IMR-90 (cell line): ENCODE results near the gene CCDC12. TPM values are rescaled to one million over a fixed set of nuclear protein-coding genes. Genes with fewer than 3 reads are reported as not detected.
A peak's percentile ranks its signal among the peaks of the same experiment; 100 is the strongest.

Experiments
- ATAC-seq: fragments of 200-7000 bp; cut with Tn5 transposase; 2 replicates; pipeline ENCODE4 v1.9.1; 2020; ENCODE audit warnings: low read depth, mild to moderate bottlenecking, moderate library complexity
- BruUV-seq: library from RNA; stranded (reverse); fragments of 400-500 nt; replicated peaks from 2 replicates; lab custom pipeline; 2021; lab: Mats Ljungman, UMichigan
- CTCF ChIA-PET: fragments of 300-600 bp; formaldehyde crosslinking; extraction: SDS; loops from one replicate; lab custom pipeline; 2021; ENCODE audit warnings: antibody characterized with exemption; lab: Yijun Ruan, JAX
- POLR2A ChIA-PET: fragments of 300-600 bp; sonication (Branson Sonifier 250); formaldehyde crosslinking; loops from one replicate; lab custom pipeline; 2022; ENCODE audit warnings: antibody characterized with exemption; ENCODE audit not compliant: unreplicated experiment; lab: Charles Lee
- DNase-seq: peaks from one replicate; pipeline ENCODE4 v3.0.0; 2013
- H2AFZ ChIP-seq: replicated peaks from 2 replicates; pipeline ENCODE3; 2013; ENCODE audit warnings: low read length, mild to moderate bottlenecking; ENCODE audit not compliant: poor library complexity
- H2AK5ac ChIP-seq: 2 replicates; pipeline ENCODE4 v1.6.1; 2013; ENCODE audit warnings: low read depth, low read length, inconsistent platforms
- H2AK9ac ChIP-seq: replicated peaks from 2 replicates; pipeline ENCODE3; 2013; ENCODE audit warnings: mild to moderate bottlenecking, low read depth, low read length, moderate library complexity; ENCODE audit not compliant: poor library complexity
- H2BK120ac ChIP-seq: 2 replicates; pipeline ENCODE4 v1.6.1; 2013; ENCODE audit warnings: low read depth, low read length, inconsistent platforms
- H2BK15ac ChIP-seq: 3 replicates; pipeline ENCODE4 v1.6.1; 2013; ENCODE audit warnings: low read depth, low read length, inconsistent platforms
- H2BK20ac ChIP-seq: 2 replicates; pipeline ENCODE4 v1.6.1; 2013; ENCODE audit warnings: low read depth, mild to moderate bottlenecking, inconsistent platforms, low read length, moderate library complexity
- H2BK5ac ChIP-seq: 2 replicates; pipeline ENCODE4 v1.6.1; 2013; ENCODE audit warnings: mild to moderate bottlenecking, low read depth, low read length, inconsistent platforms; ENCODE audit not compliant: poor library complexity, severe bottlenecking
- H3K14ac ChIP-seq: replicated peaks from 2 replicates; pipeline ENCODE4 v1.6.1; 2013; ENCODE audit warnings: low read depth, low read length, inconsistent platforms
- H3K18ac ChIP-seq: 2 replicates; pipeline ENCODE4 v1.6.1; 2013; ENCODE audit warnings: low read depth, low read length, control low read depth
- H3K23ac ChIP-seq: 2 replicates; pipeline ENCODE4 v1.6.1; 2013; ENCODE audit warnings: low read depth, low read length, inconsistent platforms
- H3K27ac ChIP-seq: 2 replicates; pipeline ENCODE4 v1.5.1; 2013; ENCODE audit warnings: mild to moderate bottlenecking, control low read depth, low read length; ENCODE audit not compliant: insufficient read depth
- H3K27me3 ChIP-seq: 2 replicates; pipeline ENCODE4 v1.6.1; 2013; ENCODE audit warnings: low read length; ENCODE audit not compliant: control insufficient read depth, insufficient read depth
- H3K36me3 ChIP-seq: 2 replicates; pipeline ENCODE4 v1.6.1; 2013; ENCODE audit warnings: low read length, mixed read lengths; ENCODE audit not compliant: control insufficient read depth, insufficient read depth
- H3K4ac ChIP-seq: 2 replicates; pipeline ENCODE4 v1.6.1; 2013; ENCODE audit warnings: low read depth, low read length, inconsistent platforms
- H3K4me1 ChIP-seq: 2 replicates; pipeline ENCODE4 v1.6.1; 2013; ENCODE audit warnings: low read length, mixed read lengths; ENCODE audit not compliant: control insufficient read depth, insufficient read depth
- H3K4me2 ChIP-seq: 2 replicates; pipeline ENCODE4 v1.6.1; 2013; ENCODE audit warnings: low read depth, mild to moderate bottlenecking, control low read depth, low read length, moderate library complexity
- H3K4me3 ChIP-seq: 2 replicates; pipeline ENCODE4 v1.5.1; 2013; ENCODE audit warnings: low read depth, mild to moderate bottlenecking, control low read depth, low read length, moderate library complexity; ENCODE audit not compliant: insufficient read depth
- H3K56ac ChIP-seq: 2 replicates; pipeline ENCODE4 v1.6.1; 2013; ENCODE audit warnings: low read length, inconsistent platforms; ENCODE audit not compliant: insufficient read depth; ENCODE audit errors: extremely low read depth
- H3K79me1 ChIP-seq, 2 experiments: 2 replicates each; pipeline ENCODE4 v1.6.1; 2013; ENCODE audit warnings: low read length in 2 of 2, inconsistent platforms in 1 of 2, low read depth in 1 of 2
- H3K9ac ChIP-seq: 2 replicates; pipeline ENCODE4 v1.6.1; 2013; ENCODE audit warnings: low read depth, low read length, control low read depth
- H3K9me1 ChIP-seq: 2 replicates; pipeline ENCODE4 v1.6.1; 2013; ENCODE audit warnings: low read length, inconsistent platforms; ENCODE audit not compliant: insufficient read depth
- H3K9me3 ChIP-seq: 2 replicates; pipeline ENCODE4 v1.6.1; 2013; ENCODE audit warnings: low read length; ENCODE audit not compliant: control insufficient read depth, insufficient read depth
- H4K20me1 ChIP-seq: 2 replicates; pipeline ENCODE4 v1.6.1; 2013; ENCODE audit warnings: low read length, inconsistent platforms; ENCODE audit not compliant: insufficient read depth
- H4K5ac ChIP-seq: 2 replicates; pipeline ENCODE4 v1.6.1; 2013; ENCODE audit warnings: mild to moderate bottlenecking, low read depth, low read length, control low read depth
- H4K8ac ChIP-seq, 2 experiments: 2 replicates each; pipeline ENCODE4 v1.6.1; 2013; ENCODE audit warnings: low read depth in 2 of 2, low read length in 2 of 2, control low read depth in 1 of 2, inconsistent platforms in 1 of 2
- H4K91ac ChIP-seq: 2 replicates; pipeline ENCODE4 v1.6.1; 2013; ENCODE audit warnings: low read depth, low read length, inconsistent platforms; ENCODE audit not compliant: insufficient read depth
- MAZ ChIP-seq: IDR thresholded peaks from 2 replicates; pipeline ENCODE4 v1.6.1; 2012; ENCODE audit warnings: low read depth, mild to moderate bottlenecking, low read length, improper control_type of control experiment, moderate library complexity, borderline replicate concordance
- WGBS, 2 experiments: methylation state at CpG; one replicate each; pipeline versions ENCODE4 v1.1.5 to v1.1.7; 2013; ENCODE audit warnings: missing lambda C conversion rate in 2 of 2; ENCODE audit not compliant: insufficient read length in 1 of 2; ENCODE audit errors: extremely low coverage in 2 of 2; 5-methylcytosine and 5-hydroxymethylcytosine counted together
- dilution Hi-C: fragments of 300-500 bp; cut with HindIII; formaldehyde crosslinking; loops from one replicate; pipeline ENCODE4 v1.14.3; 2018; ENCODE audit warnings: low sequenced_read_pairs; ENCODE audit not compliant: unreplicated experiment
- in situ Hi-C: fragments of 300-500 bp; cut with MboI; formaldehyde crosslinking; loops from 3 replicates; pipeline ENCODE4 v1.14.3; 2019; ENCODE audit warnings: low sequenced_read_pairs, inconsistent platforms, mixed read lengths
- intact Hi-C: fragments of 100-400 bp; cut with micrococcal nuclease; formaldehyde crosslinking; loops from 2 replicates; pipeline ENCODE4 v1.10.0; 2022
- polyA plus RNA-seq, 3 experiments: library from polyadenylated mRNA; depleted of rRNA; stranded (reverse); fragments of >200 nt; gene quantifications; 2 replicates each; pipeline ENCODE4 v1.2.3, GENCODE V29; 2012; ENCODE audit warnings: low replicate concordance in 1 of 3
- total RNA-seq: library from RNA; depleted of rRNA; stranded (reverse); fragments of >200 nt; gene quantifications from 2 replicates; pipeline ENCODE4 v1.2.3, GENCODE V29; 2012

Gene CCDC12
- total and polyA plus RNA-seq, 2 of the 4 experiments (the other 2 are of a cell fraction): 15.2 to 35.1 TPM

GRCh38 chr3:46874430-46874829, 102.1 kb downstream of the CCDC12 start:
- Histone ChIP-seq H3K14ac (no peak overlapping the region), H2BK5ac (no peak overlapping the region), H3K9me3 (no peaks in the 10 kb centered on the region), H2BK15ac (no peak overlapping the region), H4K91ac (no peak overlapping the region), H3K27ac (no peak overlapping the region), H2AFZ (peak overlapping the region; percentile 19), H3K56ac (no peak overlapping the region), H3K27me3 (peaks cover 48% of the 10 kb centered on the region), H3K18ac (no peak overlapping the region), H3K23ac (no peak overlapping the region), H3K4me2 (no peak overlapping the region), H4K5ac (no peak overlapping the region), H3K4ac (no peak overlapping the region), H3K79me1 (no peaks in the 10 kb centered on the region), H2BK120ac (no peak overlapping the region), H4K20me1 (no peaks in the 10 kb centered on the region), H2AK5ac (no peak overlapping the region), H2BK20ac (no peak overlapping the region), H3K36me3 (no peaks in the 10 kb centered on the region), H3K4me1 (no peaks in the 10 kb centered on the region), H2AK9ac (no peak overlapping the region), H3K9ac (no peak overlapping the region), H3K9me1 (0 out of 2 replicates have a peak, but pooled peaks cover 3% of the 10 kb centered on the region), H4K8ac (no peak overlapping the region), H3K4me3 (no peak overlapping the region)
- CTCF ChIA-PET: interaction anchor here (1.7 kb wide), 1 partner anchor 8 kb away, joined by 6 read pairs; no protein-coding TSS in a partner anchor
- no TSS peak for BruUV-seq
- POLR2A ChIA-PET: no interaction called here
- intact Hi-C loops (no loop called here), in situ Hi-C loops (no loop called here), dilution Hi-C loops (no loop called here)
- DNase-seq: no peak
- WGBS, 2 experiments: no CpG with 5 or more reads among the region's 18 CpGs
- no peak for TF ChIP-seq MAZ
- no peak for ATAC-seq
